H1 (cell line): Measurements from ENCODE around the gene MYO18A. TPM values are rescaled to one million over a fixed set of nuclear protein-coding genes. Genes with fewer than 3 reads are reported as not detected.

Source experiments
- CTCF ChIA-PET: fragments of 300-600 bp; sonication (Branson Sonifier 250); formaldehyde crosslinking; loops from one replicate; lab custom pipeline; 2021; ENCODE audit not compliant: partially characterized antibody; lab: Charles Lee
- POLR2A ChIA-PET: fragments of 300-600 bp; sonication (Branson Sonifier 250); formaldehyde crosslinking; loops from one replicate; lab custom pipeline; 2021; ENCODE audit warnings: inconsistent platforms; ENCODE audit not compliant: partially characterized antibody; lab: Charles Lee
- DNase-seq, 2 experiments: peaks; one replicate each; pipeline versions ENCODE4 v3.0.0 to v3.0.0-alpha.2; 2010 to 2022; ENCODE audit warnings: low spot score in 2 of 2, low read depth in 1 of 2, mixed read lengths in 1 of 2
- FAIRE-seq: peaks from 2 replicates; lab custom pipeline; 2011; peaks lifted over from hg19 to GRCh38; lab: Jason Lieb, UNC
- H2AFZ ChIP-seq: 2 replicates; pipeline ENCODE4 v1.8.1; 2012; ENCODE audit warnings: low read length, inconsistent platforms
- H2AK5ac ChIP-seq: 2 replicates; pipeline ENCODE4 v1.6.1; 2013; ENCODE audit warnings: low read depth, low read length
- H2BK120ac ChIP-seq: replicated peaks from 2 replicates; pipeline ENCODE3; 2013; ENCODE audit warnings: low read depth, low read length, inconsistent platforms
- H2BK12ac ChIP-seq: 2 replicates; pipeline ENCODE4 v1.6.1; 2013; ENCODE audit warnings: low read depth, low read length
- H2BK15ac ChIP-seq: 2 replicates; pipeline ENCODE4 v1.6.1; 2013; ENCODE audit warnings: low read length
- H2BK20ac ChIP-seq: 2 replicates; pipeline ENCODE4 v1.6.1; 2013; ENCODE audit warnings: low read length
- H2BK5ac ChIP-seq: 2 replicates; pipeline ENCODE4 v1.6.1; 2013; ENCODE audit warnings: low read depth, low read length
- H3K14ac ChIP-seq: 2 replicates; pipeline ENCODE4 v1.6.1; 2013; ENCODE audit warnings: inconsistent platforms; ENCODE audit not compliant: insufficient read length
- H3K18ac ChIP-seq: 2 replicates; pipeline ENCODE4 v1.6.1; 2013; ENCODE audit warnings: low read length; ENCODE audit errors: extremely low read depth
- H3K23ac ChIP-seq: 2 replicates; pipeline ENCODE4 v1.6.1; 2013; ENCODE audit warnings: inconsistent platforms; ENCODE audit not compliant: insufficient read length
- H3K23me2 ChIP-seq: 2 replicates; pipeline ENCODE4 v1.6.1; 2013; ENCODE audit warnings: low read depth, low read length
- H3K27ac ChIP-seq: 2 replicates; pipeline ENCODE4 v1.6.1; 2011; ENCODE audit warnings: low read depth, low read length, inconsistent platforms
- H3K27me3 ChIP-seq, 4 experiments: replicated peaks in 1 of 4; 1 replicate in 1 of 4; 2 replicates in 3 of 4; pipeline versions ENCODE4 v1.6.1 to v1.8.1; 2011 to 2013; ENCODE audit warnings: low read length in 3 of 4, mild to moderate bottlenecking in 3 of 4, inconsistent platforms in 2 of 4, mixed read lengths in 2 of 4, moderate library complexity in 1 of 4; ENCODE audit not compliant: control insufficient read depth in 3 of 4, insufficient read depth in 3 of 4; ENCODE audit errors: extremely low read depth in 1 of 4
- H3K36me3 ChIP-seq, 4 experiments: 2 replicates each; pipeline versions ENCODE4 v1.6.1 to v1.8.1; 2011 to 2013; ENCODE audit warnings: mild to moderate bottlenecking in 4 of 4, low read length in 3 of 4, moderate library complexity in 2 of 4, control low read depth in 1 of 4, inconsistent platforms in 1 of 4; ENCODE audit not compliant: insufficient read depth in 4 of 4, control insufficient read depth in 2 of 4
- H3K4ac ChIP-seq: replicated peaks from 2 replicates; pipeline ENCODE3; 2013; ENCODE audit warnings: low read length, low read depth, mixed read lengths, inconsistent platforms; ENCODE audit not compliant: insufficient read length
- H3K4me1 ChIP-seq, 4 experiments: replicated peaks in 1 of 4; 1 replicate in 1 of 4; 2 replicates in 3 of 4; pipeline versions ENCODE4 v1.6.1 to v1.8.1; 2011 to 2013; ENCODE audit warnings: low read length in 3 of 4, inconsistent platforms in 2 of 4, mixed read lengths in 1 of 4; ENCODE audit not compliant: insufficient read depth in 4 of 4, control insufficient read depth in 3 of 4
- H3K4me2 ChIP-seq, 2 experiments: 2 replicates each; pipeline versions ENCODE4 v1.6.1 to v1.8.1; 2011 to 2013; ENCODE audit warnings: low read depth in 2 of 2, low read length in 2 of 2, control low read depth in 1 of 2, inconsistent platforms in 1 of 2, mild to moderate bottlenecking in 1 of 2; ENCODE audit not compliant: insufficient read depth in 1 of 2
- H3K4me3 ChIP-seq, 4 experiments: fragments of 200-600, 300-600 bp in 1 of 4; sonication (generic), shearing (Covaris generic), sonication (Bioruptor Twin) in 1 of 4; 2 replicates each; pipeline versions ENCODE4 v1.5.1 to v1.8.1; 2011 to 2016; ENCODE audit warnings: low read length in 4 of 4, low read depth in 3 of 4, control low read depth in 2 of 4, inconsistent platforms in 2 of 4, mild to moderate bottlenecking in 2 of 4, mixed read lengths in 1 of 4, moderate library complexity in 1 of 4; ENCODE audit not compliant: insufficient read depth in 2 of 4; ENCODE audit errors: extremely low read depth in 1 of 4
- H3K56ac ChIP-seq: replicated peaks from 2 replicates; pipeline ENCODE3; 2013; ENCODE audit warnings: low read depth, mild to moderate bottlenecking, mixed read lengths, low read length, inconsistent platforms; ENCODE audit not compliant: insufficient read length
- H3K79me1 ChIP-seq: 2 replicates; pipeline ENCODE4 v1.6.1; 2013; ENCODE audit warnings: low read depth, low read length, control low read depth
- H3K79me2 ChIP-seq, 2 experiments: 2 replicates each; pipeline versions ENCODE4 v1.6.1 to v1.8.1; 2012 to 2013; ENCODE audit warnings: low read length in 2 of 2, mild to moderate bottlenecking in 2 of 2, inconsistent platforms in 1 of 2; ENCODE audit not compliant: insufficient read depth in 2 of 2, control insufficient read depth in 1 of 2
- H3K9ac ChIP-seq, 4 experiments: replicated peaks in 1 of 4; 1 replicate in 1 of 4; 2 replicates in 3 of 4; pipeline versions ENCODE4 v1.6.1 to v1.8.1; 2011 to 2013; ENCODE audit warnings: low read depth in 3 of 4, low read length in 3 of 4, control low read depth in 2 of 4, mild to moderate bottlenecking in 2 of 4, moderate library complexity in 2 of 4, inconsistent platforms in 1 of 4; ENCODE audit errors: extremely low read depth in 1 of 4
- H3K9me3 ChIP-seq, 2 experiments: 2 replicates each; pipeline versions ENCODE4 v1.6.1 to v1.8.1; 2012 to 2013; ENCODE audit warnings: mild to moderate bottlenecking in 2 of 2, moderate library complexity in 2 of 2, control low read depth in 1 of 2, inconsistent platforms in 1 of 2, low read depth in 1 of 2, low read length in 1 of 2, mixed read lengths in 1 of 2; ENCODE audit not compliant: insufficient read depth in 2 of 2
- H4K20me1 ChIP-seq, 2 experiments: replicated peaks in 1 of 2; 2 replicates each; pipeline versions ENCODE3 to v1.8.1; 2011 to 2013; ENCODE audit warnings: inconsistent platforms in 2 of 2, low read length in 2 of 2, mild to moderate bottlenecking in 1 of 2; ENCODE audit not compliant: insufficient read depth in 2 of 2, control insufficient read depth in 1 of 2
- H4K5ac ChIP-seq: 2 replicates; pipeline ENCODE4 v1.6.1; 2013; ENCODE audit warnings: low read length, low read depth, mixed read lengths, inconsistent platforms; ENCODE audit not compliant: insufficient read length
- H4K8ac ChIP-seq: 2 replicates; pipeline ENCODE4 v1.8.0; 2013; ENCODE audit warnings: mild to moderate bottlenecking, moderate library complexity, low read length, inconsistent platforms; ENCODE audit not compliant: insufficient read depth; ENCODE audit errors: extremely low read depth
- H4K91ac ChIP-seq: replicated peaks from 2 replicates; pipeline ENCODE3; 2013; ENCODE audit warnings: low read length, mixed read lengths, inconsistent platforms; ENCODE audit not compliant: insufficient read length
- CBX8 ChIP-seq: fragments of 300-800, 300-1000 bp; sonication (generic); IDR thresholded peaks from 2 replicates; pipeline ENCODE4 v1.7.1; 2016; ENCODE audit warnings: low read depth, low read length, borderline replicate concordance
- CREB1 ChIP-seq: IDR thresholded peaks from 2 replicates; pipeline ENCODE4 v1.6.1; 2012; ENCODE audit warnings: inconsistent platforms
- EP300 ChIP-seq, 2 experiments: IDR thresholded peaks; 1 replicate in 1 of 2; 2 replicates in 1 of 2; pipeline ENCODE4 v1.6.1; 2011 to 2012; ENCODE audit warnings: low read depth in 2 of 2, low read length in 2 of 2, mild to moderate bottlenecking in 2 of 2, borderline replicate concordance in 1 of 2, inconsistent platforms in 1 of 2, moderate library complexity in 1 of 2
- HDAC6 ChIP-seq: IDR thresholded peaks from one replicate; pipeline ENCODE4 v1.7.1; 2012; ENCODE audit warnings: low read depth, mild to moderate bottlenecking, inconsistent platforms, low read length, moderate library complexity
- MAFK ChIP-seq: IDR thresholded peaks from 2 replicates; pipeline ENCODE4 v1.6.1; 2012; ENCODE audit warnings: low read depth, mild to moderate bottlenecking, improper control_type of control experiment, low read length
- RBBP5 ChIP-seq: IDR thresholded peaks from 2 replicates; pipeline ENCODE4 v1.7.1; 2012; ENCODE audit warnings: low read depth, mild to moderate bottlenecking, inconsistent platforms, low read length, moderate library complexity, borderline replicate concordance
- RFX5 ChIP-seq: IDR thresholded peaks from 2 replicates; pipeline ENCODE4 v1.6.1; 2011; ENCODE audit warnings: low read depth, low read length, improper control_type of control experiment, borderline replicate concordance
- SUZ12 ChIP-seq: fragments of 200-600 bp; sonication (generic); IDR thresholded peaks from 2 replicates; pipeline ENCODE4 v1.6.1; 2012; ENCODE audit warnings: mild to moderate bottlenecking, inconsistent platforms, low read length, moderate library complexity, mixed read lengths
- WGBS, 2 experiments: shearing (Covaris generic) in 1 of 2; methylation state at CpG; one replicate each; pipeline versions ENCODE4 v1.1.6 to v1.1.7; 2013 to 2015; ENCODE audit warnings: low lambda C conversion rate in 2 of 2, mixed read lengths in 2 of 2, inconsistent platforms in 1 of 2, low coverage in 1 of 2, missing lambda C conversion rate in 1 of 2; ENCODE audit not compliant: insufficient replicate concordance in 2 of 2, insufficient coverage in 1 of 2, insufficient read length in 1 of 2; ENCODE audit errors: extremely low coverage in 1 of 2, missing lambda C conversion rate in 1 of 2; 5-methylcytosine and 5-hydroxymethylcytosine counted together
- polyA plus RNA-seq, 7 experiments: library from polyadenylated mRNA; depleted of rRNA in 3 of 7; stranded (reverse) in 5 of 7; unstranded in 2 of 7; fragments of >200 nt in 5 of 7; fragments of 200-250 nt in 2 of 7; gene quantifications; 1 replicate in 5 of 7; 2 replicates in 1 of 7; 4 replicates in 1 of 7; pipeline versions ENCODE4 v1.2.1 to v1.2.3, GENCODE V29; 2011 to 2013; ENCODE audit warnings: missing spikeins in 2 of 7, mixed read lengths in 2 of 7
- total RNA-seq: library from RNA; stranded (reverse); fragmentation: NEBNext Ultra II Directional; extraction: Animal tissue kit (Norgen Biotek cat#: 25700); gene quantifications from 2 replicates; pipeline ENCODE4 v1.2.1, GENCODE V29; 2021
- TF ChIP-seq, protein P1 (sequence below), 3 experiments: IDR thresholded peaks; 1 replicate in 2 of 3; 2 replicates in 1 of 3; pipeline versions ENCODE4 v1.5.1 to v1.6.1; 2011; ENCODE audit warnings: low read length in 3 of 3, mild to moderate bottlenecking in 3 of 3, inconsistent platforms in 2 of 3, low read depth in 1 of 3, moderate library complexity in 1 of 3; ENCODE audit not compliant: insufficient read depth in 1 of 3; ENCODE audit errors: control extremely low read depth in 1 of 3
- TF ChIP-seq, protein P2 (sequence below): IDR thresholded peaks from 2 replicates; pipeline ENCODE4 v1.6.1; 2011; ENCODE audit warnings: low read depth, mild to moderate bottlenecking, low read length; ENCODE audit not compliant: insufficient read depth

The MYO18A gene
- total and polyA plus RNA-seq, 2 of the 8 experiments (the other 6 are each of a cell fraction or from before 2014, with no cell fraction given) = 7.6 to 43.8 TPM

DNA sequence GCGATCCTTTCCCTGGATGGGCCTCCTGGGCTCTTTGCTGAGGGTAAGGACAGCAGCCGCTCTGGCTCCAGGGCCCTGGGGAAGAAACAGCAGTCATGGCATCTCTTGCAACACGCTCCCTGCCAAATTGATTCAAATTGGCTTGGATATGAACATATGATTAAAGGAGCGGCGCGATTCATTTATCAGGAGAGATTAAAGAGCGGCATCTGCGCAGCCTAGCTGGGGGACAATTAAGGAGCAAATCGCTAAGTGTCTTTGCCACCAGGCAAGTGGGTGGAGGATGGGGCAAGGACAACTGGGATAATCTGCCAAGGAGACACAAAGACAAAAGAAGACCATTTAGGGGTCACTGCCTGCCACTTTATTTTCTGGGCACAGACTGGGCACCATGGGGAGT lies 109.4 kb downstream of the MYO18A start:
- 0 out of 7 replicates have a peak, but pooled peaks cover 0 to 2% (median 0%) of the 10 kb centered on the region in 4 experiments for H3K27me3 ChIP-seq
- H2AK5ac ChIP-seq = no peak overlapping the region
- H2BK20ac ChIP-seq = no peak overlapping the region
- H3K4ac ChIP-seq = no peak overlapping the region
- H3K18ac ChIP-seq = no peak overlapping the region
- H4K5ac ChIP-seq = no peak overlapping the region
- no peak overlapping the region; the same call in 1 of the 2 replicates for H2BK15ac ChIP-seq
- H2AFZ ChIP-seq = no peak overlapping the region
- no peak overlapping the region for H3K56ac ChIP-seq
- H3K4me1 ChIP-seq = peaks cover 7 to 26% (median 13%) of the 10 kb centered on the region in 4 experiments
- DNase-seq (no peak), FAIRE-seq (no peak)
- H3K36me3 ChIP-seq = no peaks in the 10 kb centered on the region
- H3K9me3 ChIP-seq = no peaks in the 10 kb centered on the region
- no peak overlapping the region for H3K27ac ChIP-seq
- no peak overlapping the region for H4K8ac ChIP-seq
- no peak overlapping the region for H3K4me3 ChIP-seq
- H2BK5ac ChIP-seq = peak overlapping the region; percentile 22; the same call in 1 of the 2 replicates
- no peak overlapping the region for H3K4me2 ChIP-seq
- 93% methylated on average over 9 of the region's 9 CpGs; no CpG with 5 or more reads in 1 of the 2 experiments for WGBS, 2 experiments
- CTCF ChIA-PET = interaction anchor here (0.9 to 2.4 kb wide), 7 partner anchors 8 to 105 kb away, joined by 3 to 13 read pairs (median 4); no protein-coding TSS in a partner anchor
- POLR2A ChIA-PET = interaction anchor here (1.0 to 3.2 kb wide), 9 partner anchors 8 to 119 kb away, joined by 3 to 19 read pairs (median 3); partner anchors contain the start of genes PHF12, PIPOX and SEZ6
- no peaks in the 10 kb centered on the region for H3K79me2 ChIP-seq
- H3K14ac ChIP-seq = no peak overlapping the region
- no peak overlapping the region for H2BK120ac ChIP-seq
- no peak overlapping the region for H3K9ac ChIP-seq
- H3K23me2 ChIP-seq = no peaks in the 10 kb centered on the region
- no peaks in the 10 kb centered on the region for H3K79me1 ChIP-seq
- H3K23ac ChIP-seq = no peak overlapping the region
- no peak overlapping the region for H2BK12ac ChIP-seq
- H4K20me1 ChIP-seq = no peaks in the 10 kb centered on the region
- H4K91ac ChIP-seq = no peak overlapping the region
- TF ChIP-seq, protein P1, sequence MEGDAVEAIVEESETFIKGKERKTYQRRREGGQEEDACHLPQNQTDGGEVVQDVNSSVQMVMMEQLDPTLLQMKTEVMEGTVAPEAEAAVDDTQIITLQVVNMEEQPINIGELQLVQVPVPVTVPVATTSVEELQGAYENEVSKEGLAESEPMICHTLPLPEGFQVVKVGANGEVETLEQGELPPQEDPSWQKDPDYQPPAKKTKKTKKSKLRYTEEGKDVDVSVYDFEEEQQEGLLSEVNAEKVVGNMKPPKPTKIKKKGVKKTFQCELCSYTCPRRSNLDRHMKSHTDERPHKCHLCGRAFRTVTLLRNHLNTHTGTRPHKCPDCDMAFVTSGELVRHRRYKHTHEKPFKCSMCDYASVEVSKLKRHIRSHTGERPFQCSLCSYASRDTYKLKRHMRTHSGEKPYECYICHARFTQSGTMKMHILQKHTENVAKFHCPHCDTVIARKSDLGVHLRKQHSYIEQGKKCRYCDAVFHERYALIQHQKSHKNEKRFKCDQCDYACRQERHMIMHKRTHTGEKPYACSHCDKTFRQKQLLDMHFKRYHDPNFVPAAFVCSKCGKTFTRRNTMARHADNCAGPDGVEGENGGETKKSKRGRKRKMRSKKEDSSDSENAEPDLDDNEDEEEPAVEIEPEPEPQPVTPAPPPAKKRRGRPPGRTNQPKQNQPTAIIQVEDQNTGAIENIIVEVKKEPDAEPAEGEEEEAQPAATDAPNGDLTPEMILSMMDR (IDR thresholded peaks at IDR 0.05; ENCODE audit: control extremely low read depth in 1 of 3, insufficient read depth in 1 of 3, low read depth in 1 of 3, low read length in 3 of 3) = no peak
- TF ChIP-seq RBBP5 (no peak), EP300 (IDR thresholded peaks at IDR 0.05; ENCODE audit: borderline replicate concordance in 1 of 2, low read depth in 2 of 2, low read length in 2 of 2) (no peak), SUZ12 (no peak), MAFK (no peak), RFX5 (no peak), CREB1 (no peak), HDAC6 (no peak), CBX8 (no peak)
- TF ChIP-seq, protein P2, sequence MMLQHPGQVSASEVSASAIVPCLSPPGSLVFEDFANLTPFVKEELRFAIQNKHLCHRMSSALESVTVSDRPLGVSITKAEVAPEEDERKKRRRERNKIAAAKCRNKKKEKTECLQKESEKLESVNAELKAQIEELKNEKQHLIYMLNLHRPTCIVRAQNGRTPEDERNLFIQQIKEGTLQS = no peak
